ENCODE results near the gene STRN3. TPM values are rescaled to one million over a fixed set of nuclear protein-coding genes. Genes with fewer than 3 reads are reported as not detected.

The STRN3 gene
- total RNA-seq, 1 experiment from 2014 or later = 36.6 TPM

DNA sequence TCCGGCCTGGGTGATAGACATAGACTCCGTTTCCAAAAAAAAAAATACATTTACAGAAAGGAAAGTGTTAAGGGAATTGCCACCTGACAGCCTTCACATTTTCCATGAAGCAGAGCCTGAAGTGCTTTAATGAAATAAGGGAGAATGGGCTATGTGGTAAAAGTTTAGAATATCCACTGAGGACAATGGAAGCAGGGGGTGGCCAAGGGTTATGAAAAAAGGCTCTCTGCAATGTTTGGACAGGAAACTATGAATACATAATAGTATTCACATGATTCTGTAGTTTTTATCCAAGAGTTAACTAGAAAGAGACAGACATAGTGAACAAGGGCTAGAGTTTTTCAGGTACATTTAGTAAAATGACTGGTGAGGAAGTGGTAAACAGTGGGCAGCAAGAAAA lies 76.5 kb downstream of the STRN3 start:
- Mint-ChIP-seq H3K27me3 (ENCODE audit: insufficient read depth, unreplicated experiment) (no peaks in the 10 kb centered on the region), H3K36me3 (ENCODE audit: insufficient read depth, unreplicated experiment) (peaks cover 83% of the 10 kb centered on the region), H3K4me1 (ENCODE audit: insufficient read depth, unreplicated experiment) (peaks cover 10% of the 10 kb centered on the region), H3K27ac (ENCODE audit: low read depth, unreplicated experiment) (no peak overlapping the region), H3K9me3 (ENCODE audit: unreplicated experiment) (no peaks in the 10 kb centered on the region), H3K4me3 (ENCODE audit: unreplicated experiment) (no peak overlapping the region)
- ChIA-PET POLR2A (interaction anchor here (0.6 kb wide), 1 partner anchor 11 kb away, joined by 3 read pairs; no protein-coding TSS in a partner anchor), CTCF (no interaction called here)
- DNase-seq (ENCODE audit: unreplicated experiment) = no peak
- intact Hi-C loops (cut with micrococcal nuclease) = no loop called here
- BruUV-seq (replicated peaks) = no TSS peak
- TF ChIP-seq, protein P1, sequence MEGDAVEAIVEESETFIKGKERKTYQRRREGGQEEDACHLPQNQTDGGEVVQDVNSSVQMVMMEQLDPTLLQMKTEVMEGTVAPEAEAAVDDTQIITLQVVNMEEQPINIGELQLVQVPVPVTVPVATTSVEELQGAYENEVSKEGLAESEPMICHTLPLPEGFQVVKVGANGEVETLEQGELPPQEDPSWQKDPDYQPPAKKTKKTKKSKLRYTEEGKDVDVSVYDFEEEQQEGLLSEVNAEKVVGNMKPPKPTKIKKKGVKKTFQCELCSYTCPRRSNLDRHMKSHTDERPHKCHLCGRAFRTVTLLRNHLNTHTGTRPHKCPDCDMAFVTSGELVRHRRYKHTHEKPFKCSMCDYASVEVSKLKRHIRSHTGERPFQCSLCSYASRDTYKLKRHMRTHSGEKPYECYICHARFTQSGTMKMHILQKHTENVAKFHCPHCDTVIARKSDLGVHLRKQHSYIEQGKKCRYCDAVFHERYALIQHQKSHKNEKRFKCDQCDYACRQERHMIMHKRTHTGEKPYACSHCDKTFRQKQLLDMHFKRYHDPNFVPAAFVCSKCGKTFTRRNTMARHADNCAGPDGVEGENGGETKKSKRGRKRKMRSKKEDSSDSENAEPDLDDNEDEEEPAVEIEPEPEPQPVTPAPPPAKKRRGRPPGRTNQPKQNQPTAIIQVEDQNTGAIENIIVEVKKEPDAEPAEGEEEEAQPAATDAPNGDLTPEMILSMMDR (IDR thresholded peaks at IDR 0.05; ENCODE audit: unreplicated experiment) = no peak

DNA sequence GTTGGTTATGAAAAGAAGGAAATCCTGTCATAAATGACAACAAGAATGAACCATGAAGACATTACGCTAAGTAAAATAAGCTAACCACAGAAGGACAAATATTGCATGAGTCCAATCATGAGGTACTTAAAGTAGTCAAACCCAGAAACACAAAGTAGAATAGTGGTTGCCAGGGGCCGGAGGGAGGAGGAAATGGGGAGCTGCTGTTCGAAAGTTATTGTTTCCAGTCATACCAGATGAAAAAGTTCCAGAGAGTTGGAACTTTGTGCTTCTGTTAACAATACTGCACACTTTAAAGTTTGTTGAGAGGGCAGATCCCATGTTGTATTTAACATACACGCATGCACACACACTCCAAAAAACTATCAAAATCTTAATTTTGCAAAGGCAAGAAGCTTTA lies 82.5 kb downstream of the STRN3 start:
- intact Hi-C loops (cut with micrococcal nuclease) = no loop called here
- peaks cover 60% of the 10 kb centered on the region for H3K36me3 Mint-ChIP-seq (ENCODE audit: insufficient read depth, unreplicated experiment)
- no peak overlapping the region for H3K4me3 Mint-ChIP-seq (ENCODE audit: unreplicated experiment)
- no peaks in the 10 kb centered on the region for H3K27me3 Mint-ChIP-seq (ENCODE audit: insufficient read depth, unreplicated experiment)
- H3K9me3 Mint-ChIP-seq (ENCODE audit: unreplicated experiment) = no peaks in the 10 kb centered on the region
- H3K4me1 Mint-ChIP-seq (ENCODE audit: insufficient read depth, unreplicated experiment) = peaks cover 30% of the 10 kb centered on the region
- CTCF ChIA-PET = interaction anchor here (0.6 to 1.0 kb wide), 2 partner anchors 33 to 1112 kb away, joined by 3 read pairs; no protein-coding TSS in a partner anchor
- BruUV-seq (replicated peaks) = no TSS peak
- H3K27ac Mint-ChIP-seq (ENCODE audit: low read depth, unreplicated experiment) = no peak overlapping the region
- POLR2A ChIA-PET = interaction anchor here (0.7 to 1.2 kb wide), 4 partner anchors 9 to 105 kb away, joined by 3 to 4 read pairs (median 3); no protein-coding TSS in a partner anchor
- DNase-seq (ENCODE audit: unreplicated experiment) = no peak
- TF ChIP-seq, protein P1 (IDR thresholded peaks at IDR 0.05; ENCODE audit: unreplicated experiment) = no peak

DNA sequence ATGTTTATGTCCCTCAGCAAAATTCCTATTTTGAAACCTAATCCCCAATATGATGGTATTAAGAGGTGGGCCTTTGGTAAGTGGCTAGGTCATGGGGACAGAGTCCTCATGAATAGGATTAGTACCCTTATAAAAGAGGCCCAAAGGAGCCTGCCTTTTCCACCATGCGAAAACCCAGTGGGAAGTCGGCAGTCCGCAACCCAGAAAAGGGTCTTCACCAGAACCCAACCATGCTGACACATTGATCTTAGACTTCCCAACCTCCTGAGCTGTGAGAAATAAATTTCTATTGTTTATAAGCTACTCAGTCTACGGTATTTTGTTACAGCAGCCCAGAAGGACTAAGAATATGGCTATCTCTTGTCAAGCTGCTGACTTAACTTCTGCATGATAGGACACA lies 85.3 kb downstream of the STRN3 start:
- DNase-seq (ENCODE audit: unreplicated experiment) = no peak
- Mint-ChIP-seq H3K4me1 (ENCODE audit: insufficient read depth, unreplicated experiment) (peaks cover 22% of the 10 kb centered on the region), H3K27ac (ENCODE audit: low read depth, unreplicated experiment) (no peak overlapping the region), H3K36me3 (ENCODE audit: insufficient read depth, unreplicated experiment) (peaks cover 45% of the 10 kb centered on the region), H3K9me3 (ENCODE audit: unreplicated experiment) (no peaks in the 10 kb centered on the region), H3K27me3 (ENCODE audit: insufficient read depth, unreplicated experiment) (no peaks in the 10 kb centered on the region), H3K4me3 (ENCODE audit: unreplicated experiment) (no peak overlapping the region)
- TF ChIP-seq, protein P1 (IDR thresholded peaks at IDR 0.05; ENCODE audit: unreplicated experiment) = no peak
- no TSS peak for BruUV-seq (replicated peaks)
- ChIA-PET CTCF (interaction anchor here (0.5 to 1.0 kb wide), 2 partner anchors 37 to 68 kb away, joined by 3 read pairs; no protein-coding TSS in a partner anchor), POLR2A (interaction anchor here (1.0 kb wide), 1 partner anchor 10 kb away, joined by 3 read pairs; no protein-coding TSS in a partner anchor)
- intact Hi-C loops (cut with micrococcal nuclease) = no loop called here

DNA sequence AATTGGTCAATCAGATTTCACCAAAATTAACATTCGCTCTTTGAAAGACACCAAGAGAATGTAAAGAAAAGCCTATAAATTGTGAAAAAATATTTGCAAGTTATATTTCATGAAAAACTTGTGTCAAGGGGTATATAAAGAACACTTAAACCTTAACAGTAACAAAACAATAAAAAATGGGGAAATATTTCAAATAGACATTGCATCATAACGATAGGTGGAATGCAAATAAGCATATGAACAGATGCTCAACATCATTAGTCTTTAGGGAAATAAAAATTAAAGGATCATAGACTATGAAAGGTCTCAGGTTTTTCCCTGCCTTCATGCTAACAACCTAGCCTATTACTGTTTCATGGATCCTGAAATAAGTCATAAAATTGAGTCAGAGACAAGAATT lies 87.6 kb downstream of the STRN3 start:
- Mint-ChIP-seq H3K36me3 (ENCODE audit: insufficient read depth, unreplicated experiment) (peaks cover 47% of the 10 kb centered on the region), H3K27me3 (ENCODE audit: insufficient read depth, unreplicated experiment) (no peaks in the 10 kb centered on the region), H3K4me3 (ENCODE audit: unreplicated experiment) (no peak overlapping the region), H3K4me1 (ENCODE audit: insufficient read depth, unreplicated experiment) (peaks cover 22% of the 10 kb centered on the region), H3K27ac (ENCODE audit: low read depth, unreplicated experiment) (peak overlapping the region; percentile 32), H3K9me3 (ENCODE audit: unreplicated experiment) (no peaks in the 10 kb centered on the region)
- intact Hi-C loops (cut with micrococcal nuclease) = no loop called here
- ChIA-PET CTCF (no interaction called here), POLR2A (interaction anchor here (0.6 kb wide), 2 partner anchors 34 to 1264 kb away, joined by 3 read pairs; no protein-coding TSS in a partner anchor)
- BruUV-seq (replicated peaks) = no TSS peak
- TF ChIP-seq, protein P1 (IDR thresholded peaks at IDR 0.05; ENCODE audit: unreplicated experiment) = no peak
- DNase-seq (ENCODE audit: unreplicated experiment) = no peak

Data from MCF 10A (cell line).